K562 (cell line): ENCODE measurements around the gene KIF17.

ENCODE experiments used
- FOXK1 ChIP-seq: sonication (generic); formaldehyde crosslinking; IDR thresholded peaks from 2 replicates; pipeline ENCODE4 v1.8.0; 2022; ENCODE audit warnings: missing genetic modification reagents, mild to moderate bottlenecking, borderline replicate concordance
- MCM7 ChIP-seq, 2 experiments: fragments of 450-650 bp; IDR thresholded peaks; 2 replicates each; pipeline ENCODE4 v1.6.1; 2016 to 2018
- PHB2 ChIP-seq: fragments of 450-650 bp; IDR thresholded peaks from 2 replicates; pipeline ENCODE4 v1.6.1; 2017; ENCODE audit warnings: low read depth
- ZNF445 ChIP-seq: fragments of 250-450 bp; sonication (Bioruptor Pico); IDR thresholded peaks from 2 replicates; pipeline ENCODE4 v1.4.0; 2020; ENCODE audit warnings: low read depth, mild to moderate bottlenecking, moderate library complexity
- TF ChIP-seq, protein P1 (sequence below), 3 experiments: IDR thresholded peaks in 2 of 3; conservative IDR thresholded peaks in 1 of 3; 2 replicates each; pipeline ENCODE4 v1.5.1; 2011 to 2012; ENCODE audit warnings: low read length in 3 of 3, mild to moderate bottlenecking in 3 of 3, control low read depth in 2 of 3, improper control_type of control experiment in 1 of 3, inconsistent platforms in 1 of 3, low read depth in 1 of 3, mixed read lengths in 1 of 3, moderate library complexity in 1 of 3; ENCODE audit not compliant: insufficient read depth in 2 of 3

DNA sequence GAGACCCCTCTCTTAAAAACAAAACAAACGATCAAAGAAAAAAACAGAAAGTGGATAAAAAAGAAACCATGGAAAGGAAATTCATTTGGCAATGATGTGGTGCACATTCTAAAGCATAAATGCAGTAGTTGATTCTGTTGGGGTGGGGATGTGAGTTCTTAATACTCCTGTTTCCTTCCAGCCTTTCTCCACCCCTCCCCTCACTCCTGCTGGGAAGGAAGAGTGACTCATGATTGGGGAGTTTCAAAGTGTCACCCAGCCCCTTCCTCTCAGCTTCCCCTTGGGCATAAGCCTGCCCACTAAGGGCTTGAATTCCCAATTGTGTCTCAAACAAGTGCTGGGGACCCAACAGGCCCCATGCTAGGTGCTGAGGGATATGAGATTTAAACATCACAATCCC lies 91.3 kb downstream of the KIF17 start:
- no peak for TF ChIP-seq MCM7 (IDR thresholded peaks at IDR 0.05)
- TF ChIP-seq, protein P1, sequence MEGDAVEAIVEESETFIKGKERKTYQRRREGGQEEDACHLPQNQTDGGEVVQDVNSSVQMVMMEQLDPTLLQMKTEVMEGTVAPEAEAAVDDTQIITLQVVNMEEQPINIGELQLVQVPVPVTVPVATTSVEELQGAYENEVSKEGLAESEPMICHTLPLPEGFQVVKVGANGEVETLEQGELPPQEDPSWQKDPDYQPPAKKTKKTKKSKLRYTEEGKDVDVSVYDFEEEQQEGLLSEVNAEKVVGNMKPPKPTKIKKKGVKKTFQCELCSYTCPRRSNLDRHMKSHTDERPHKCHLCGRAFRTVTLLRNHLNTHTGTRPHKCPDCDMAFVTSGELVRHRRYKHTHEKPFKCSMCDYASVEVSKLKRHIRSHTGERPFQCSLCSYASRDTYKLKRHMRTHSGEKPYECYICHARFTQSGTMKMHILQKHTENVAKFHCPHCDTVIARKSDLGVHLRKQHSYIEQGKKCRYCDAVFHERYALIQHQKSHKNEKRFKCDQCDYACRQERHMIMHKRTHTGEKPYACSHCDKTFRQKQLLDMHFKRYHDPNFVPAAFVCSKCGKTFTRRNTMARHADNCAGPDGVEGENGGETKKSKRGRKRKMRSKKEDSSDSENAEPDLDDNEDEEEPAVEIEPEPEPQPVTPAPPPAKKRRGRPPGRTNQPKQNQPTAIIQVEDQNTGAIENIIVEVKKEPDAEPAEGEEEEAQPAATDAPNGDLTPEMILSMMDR (IDR thresholded peaks at IDR 0.05 in 2 of 3, conservative IDR thresholded peaks at IDR 0.05 in 1 of 3; ENCODE audit: insufficient read depth in 2 of 3, low read depth in 1 of 3, low read length in 3 of 3), result no peak
- no peak for TF ChIP-seq ZNF445 (CRISPR knock-in tag)
- no peak for TF ChIP-seq PHB2
- no peak for TF ChIP-seq FOXK1
